Stomach (tissue), 9 donors: ENCODE data around the gene B4GALT6. TPM values are rescaled to one million over a fixed set of nuclear protein-coding genes. Genes with fewer than 3 reads are reported as not detected.

Experiments used
- DNase-seq, 2 donors: peaks; one replicate each; pipeline versions ENCODE4 v3.0.0 to v3.0.0-alpha.2; 2013 to 2019
- H3K27ac ChIP-seq, 5 donors: fragments of 200-600 bp in 4 of 5; sonication (generic) in 4 of 5; one replicate each; pipeline ENCODE4 v1.5.1; 2013 to 2019; ENCODE audit warnings: mild to moderate bottlenecking in 1 of 5, moderate library complexity in 1 of 5
- H3K27me3 ChIP-seq, 3 donors: fragments of 200-600 bp; sonication (generic); one replicate each; pipeline ENCODE4 v1.5.1; 2017 to 2019; ENCODE audit warnings: mixed run types in 1 of 3
- H3K36me3 ChIP-seq, 4 donors: fragments of 200-600 bp; sonication (generic); 1 replicate in 3 of 4; 2 replicates in 1 of 4; pipeline ENCODE4 v1.5.1; 2016 to 2019
- H3K4me1 ChIP-seq, 4 donors: fragments of 200-600 bp; sonication (generic); one replicate each; pipeline ENCODE4 v1.5.1; 2016 to 2019
- H3K4me3 ChIP-seq, 4 donors: fragments of 200-600 bp; sonication (generic) in 3 of 4; one replicate each; pipeline ENCODE4 v1.5.1; 2016 to 2019; ENCODE audit warnings: mild to moderate bottlenecking in 1 of 4
- H3K9me3 ChIP-seq, 4 donors: fragments of 200-600 bp; sonication (generic); one replicate each; pipeline ENCODE4 v1.5.1; 2016 to 2019
- CTCF ChIP-seq, 7 experiments: fragments of 450-650 bp in 4 of 7; fragments of 200-600 bp in 3 of 7; sonication (generic) in 3 of 7; IDR thresholded peaks; one replicate each; pipeline ENCODE4 v1.5.1; 2016 to 2019; ENCODE audit warnings: antibody characterized with exemption in 7 of 7, control low read depth in 2 of 7, mild to moderate bottlenecking in 1 of 7
- EP300 ChIP-seq: sonication (generic); formaldehyde crosslinking; IDR thresholded peaks from one replicate; pipeline ENCODE4 v1.6.1; 2017; ENCODE audit warnings: antibody characterized with exemption
- POLR2A ChIP-seq, 4 donors: fragments of 450-650 bp; IDR thresholded peaks; one replicate each; pipeline ENCODE4 v1.6.1; 2016; ENCODE audit warnings: antibody characterized with exemption in 4 of 4, control low read depth in 2 of 4, mild to moderate bottlenecking in 1 of 4, moderate library complexity in 1 of 4
- POLR2AphosphoS5 ChIP-seq, 3 donors: sonication (generic); formaldehyde crosslinking; IDR thresholded peaks; one replicate each; pipeline ENCODE4 v1.6.1; 2016; ENCODE audit warnings: antibody characterized with exemption in 3 of 3
- WGBS, 5 donors: extraction: QIAGEN DNeasy Blood & Tissue Kit in 3 of 5; methylation state at CpG; one replicate each; pipeline versions ENCODE4 v1.1.5 to v1.1.7; 2013 to 2018; 5-methylcytosine and 5-hydroxymethylcytosine counted together
- intact Hi-C: fragments of 100-400 bp; cut with DNase I; formaldehyde crosslinking; loops from one replicate; pipeline ENCODE4 v1.15.1; 2023; ENCODE audit warnings: low total_unique reads
- polyA plus RNA-seq, 3 donors: library from polyadenylated mRNA; stranded (reverse); fragments of 200-250 nt; gene quantifications; one replicate each; pipeline ENCODE4 v1.2.3, GENCODE V29; 2013
- total RNA-seq, 5 donors: library from RNA; depleted of rRNA; stranded (reverse); fragments of >200 nt; gene quantifications; one replicate each; pipeline versions ENCODE4 v1.1.0 to v1.2.3, GENCODE V29; 2014 to 2016
- donor health status: healthy with polysubstance abuse.
- donor health status: Bipolar disorder and iron deficiency.
- donor health status: healthy.

The B4GALT6 gene
- total and polyA plus RNA-seq, 8 donors = 0.45 to 8.4 (median 1.3) TPM; not detected in 1

GRCh38 chr18:31646332-31647126, 37.9 kb downstream of the B4GALT6 start:
- intact Hi-C loops = no loop called here
- peaks cover 0 to 7% (median 0%) of the 10 kb centered on the region in 4 donors for H3K4me1 ChIP-seq
- H3K4me3 ChIP-seq = no peak overlapping the region
- 68 to 77% (median 74%) methylated on average over 7 of the region's 7 CpGs for WGBS, 5 donors
- DNase-seq = no peak
- H3K36me3 ChIP-seq = no peaks in the 10 kb centered on the region
- no peaks in the 10 kb centered on the region for H3K27me3 ChIP-seq
- no peaks in the 10 kb centered on the region for H3K9me3 ChIP-seq
- H3K27ac ChIP-seq = no peak overlapping the region
- TF ChIP-seq POLR2A (IDR thresholded peaks at IDR 0.05) (no peak), CTCF (IDR thresholded peaks at IDR 0.05) (no peak), EP300 (no peak), POLR2AphosphoS5 (IDR thresholded peaks at IDR 0.05) (no peak)

GRCh38 chr18:31645411-31645810, 39.0 kb downstream of the B4GALT6 start:
- H3K36me3 ChIP-seq = no peaks in the 10 kb centered on the region
- WGBS, 5 donors = 92 to 96% (median 94%) methylated on average over 4 of the region's 4 CpGs
- TF ChIP-seq POLR2AphosphoS5 (IDR thresholded peaks at IDR 0.05) = no peak
- no peak for TF ChIP-seq POLR2A (IDR thresholded peaks at IDR 0.05)
- no peak for TF ChIP-seq EP300
- no peak for TF ChIP-seq CTCF (IDR thresholded peaks at IDR 0.05)
- peaks cover 0 to 7% (median 0%) of the 10 kb centered on the region in 4 donors for H3K4me1 ChIP-seq
- no peak for DNase-seq
- intact Hi-C loops = no loop called here
- H3K27me3 ChIP-seq = no peaks in the 10 kb centered on the region
- H3K27ac ChIP-seq = no peak overlapping the region
- no peaks in the 10 kb centered on the region for H3K9me3 ChIP-seq
- H3K4me3 ChIP-seq = no peak overlapping the region

- 90 to 92% (median 92%) methylated on average over 4 of the region's 4 CpGs for WGBS, 5 donors
- intact Hi-C loops = no loop called here
- no peaks in the 10 kb centered on the region for H3K4me1 ChIP-seq
- no peaks in the 10 kb centered on the region for H3K36me3 ChIP-seq
- no peaks in the 10 kb centered on the region for H3K27me3 ChIP-seq
- no peak for DNase-seq
- no peak for TF ChIP-seq CTCF (IDR thresholded peaks at IDR 0.05)
- no peak for TF ChIP-seq POLR2AphosphoS5 (IDR thresholded peaks at IDR 0.05)
- TF ChIP-seq EP300 = no peak
- no peak for TF ChIP-seq POLR2A (IDR thresholded peaks at IDR 0.05)
- H3K27ac ChIP-seq = no peak overlapping the region
- no peak overlapping the region for H3K4me3 ChIP-seq
- no peaks in the 10 kb centered on the region for H3K9me3 ChIP-seq
Observed at GRCh38 chr18:31643003-31643402, 41.4 kb downstream of the B4GALT6 start.

- intact Hi-C loops = no loop called here
- no peaks in the 10 kb centered on the region for H3K4me1 ChIP-seq
- no peak overlapping the region for H3K4me3 ChIP-seq
- DNase-seq = no peak
- no peak overlapping the region for H3K27ac ChIP-seq
- peaks cover 0 to 5% (median 0%) of the 10 kb centered on the region in 4 donors for H3K36me3 ChIP-seq
- H3K9me3 ChIP-seq = no peaks in the 10 kb centered on the region
- 61 to 85% (median 79%) methylated on average over 3 of the region's 3 CpGs for WGBS, 5 donors
- TF ChIP-seq CTCF (IDR thresholded peaks at IDR 0.05) (no peak), POLR2A (IDR thresholded peaks at IDR 0.05) (no peak), POLR2AphosphoS5 (IDR thresholded peaks at IDR 0.05) (no peak), EP300 (no peak)
- H3K27me3 ChIP-seq = no peaks in the 10 kb centered on the region
Observed at GRCh38 chr18:31637445-31637844, 46.9 kb downstream of the B4GALT6 start.
